Stimulated activated CD8-positive, alpha-beta memory T cell treated with anti-CD3 and anti-CD28 coated beads, Interleukin-7, amount 100 ng/mL, for 48 hours (primary cell): ENCODE results near the gene CNTFR.
A peak's percentile ranks its signal among the peaks of the same experiment; 100 is the strongest.
"Not testable (repeated sequence)": the region's sequence is repeated elsewhere in the genome, so short reads cannot be mapped to it uniquely, and the experiment has no call there.

Experiments
- DNase-seq, 2 donors: peaks; one replicate each; pipeline ENCODE4 v3.0.0-alpha.2; 2020; ENCODE audit warnings: low read depth in 1 of 2; ENCODE audit errors: extremely low read depth in 1 of 2

CNTFR gene

DNA sequence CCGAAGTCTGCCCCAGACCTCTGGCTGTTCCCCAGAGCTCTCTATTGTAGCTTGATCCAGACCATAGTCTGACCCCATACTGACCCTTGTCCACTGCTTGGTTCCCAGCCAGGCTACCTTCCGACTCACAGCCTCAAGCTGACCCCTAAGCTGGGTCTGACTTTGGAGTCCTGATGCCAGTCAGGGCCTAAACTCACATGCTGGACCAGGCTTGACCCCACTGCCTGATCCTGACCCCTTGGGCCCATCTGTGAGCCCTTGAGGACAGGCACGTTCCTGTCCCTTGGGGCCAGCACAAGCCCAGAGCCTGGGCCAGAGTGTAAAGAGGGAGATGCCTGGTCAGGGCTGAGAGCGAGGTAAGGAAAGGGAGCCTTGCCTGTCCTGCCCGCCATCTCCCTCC lies 34.0 kb downstream of the CNTFR start:
- DNase-seq = no peak

DNA sequence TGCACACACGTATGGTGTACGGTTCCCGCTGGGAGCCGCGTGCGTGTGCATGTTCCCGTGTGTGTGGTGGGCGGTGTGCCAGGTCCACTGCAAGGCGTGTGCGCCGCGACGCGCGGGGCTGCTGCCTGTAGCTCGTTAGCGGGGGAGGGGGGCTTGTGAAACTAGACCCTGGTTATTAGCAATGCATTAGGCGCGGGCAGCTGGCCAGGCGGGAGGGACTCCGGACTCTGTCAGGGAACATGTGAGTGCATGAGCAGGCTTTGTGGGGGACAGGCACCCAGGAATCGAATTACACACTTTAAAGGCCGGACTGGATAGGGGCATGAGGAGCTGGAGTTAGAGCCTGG lies 34.5 kb downstream of the CNTFR start:
- no peak for DNase-seq

DNA sequence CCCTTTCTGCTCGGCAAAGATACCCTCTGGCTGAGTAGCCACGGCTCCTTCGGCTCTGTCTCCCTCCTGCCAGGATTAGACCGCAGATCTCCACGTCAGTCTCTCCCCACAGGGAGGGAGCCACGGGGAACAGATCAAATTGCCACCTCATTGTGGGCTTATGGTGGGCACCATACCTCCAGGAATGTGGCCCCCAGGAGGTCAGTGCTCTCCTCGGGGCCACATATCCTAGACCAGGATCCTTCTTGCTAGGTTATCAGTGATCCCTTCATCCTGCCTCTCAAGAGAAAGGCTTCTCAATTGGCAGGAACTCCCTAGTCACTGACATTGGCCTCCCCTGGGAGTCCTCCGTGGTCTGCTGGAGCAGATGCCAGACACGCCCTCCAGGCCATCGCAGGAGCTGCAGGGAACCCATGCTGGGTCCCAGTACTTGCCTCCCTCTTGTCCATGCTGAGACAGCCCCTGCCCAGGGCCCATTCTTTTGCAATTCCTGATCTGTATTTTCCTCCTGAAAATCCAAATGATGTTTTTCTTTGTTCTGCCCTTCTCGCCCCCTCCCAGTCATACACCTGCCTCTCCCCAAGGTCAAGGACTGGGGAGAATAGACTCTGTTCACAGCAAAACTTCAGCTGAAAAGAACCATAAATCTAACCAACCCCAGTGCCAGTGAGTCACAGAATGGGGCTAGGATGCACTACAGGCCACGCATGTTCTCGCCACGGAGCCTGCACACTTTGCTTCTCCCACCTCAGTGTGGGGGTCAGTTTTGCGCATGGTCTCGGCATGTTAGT lies 35.1 kb downstream of the CNTFR start:
- no peak for DNase-seq

DNA sequence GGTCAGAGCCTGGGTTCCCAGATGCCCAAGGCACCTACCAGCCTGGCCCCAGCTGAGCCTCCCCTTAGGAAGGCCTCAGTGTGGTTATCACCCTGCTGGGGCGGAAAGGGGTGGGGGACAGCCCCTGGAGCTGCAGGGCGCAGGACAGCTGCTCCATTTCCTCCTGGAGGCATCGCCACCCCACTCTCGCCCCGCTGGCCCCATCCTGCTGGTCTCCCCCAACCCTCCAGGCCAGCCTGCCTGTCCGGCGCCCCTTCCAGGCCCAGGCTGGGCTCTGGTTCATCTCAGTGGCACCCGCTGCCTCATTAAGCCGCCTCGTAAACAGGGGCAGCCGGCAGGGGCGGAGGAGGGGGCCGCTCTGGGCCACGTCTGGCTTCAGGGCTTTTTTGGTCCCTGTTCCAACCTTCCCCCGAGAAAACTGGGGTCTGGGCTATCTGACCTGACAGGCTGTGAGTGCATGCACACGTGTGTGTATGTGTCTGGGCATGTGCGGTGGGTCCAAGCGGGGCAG lies 36.0 kb downstream of the CNTFR start:
- DNase-seq = no peak

DNA sequence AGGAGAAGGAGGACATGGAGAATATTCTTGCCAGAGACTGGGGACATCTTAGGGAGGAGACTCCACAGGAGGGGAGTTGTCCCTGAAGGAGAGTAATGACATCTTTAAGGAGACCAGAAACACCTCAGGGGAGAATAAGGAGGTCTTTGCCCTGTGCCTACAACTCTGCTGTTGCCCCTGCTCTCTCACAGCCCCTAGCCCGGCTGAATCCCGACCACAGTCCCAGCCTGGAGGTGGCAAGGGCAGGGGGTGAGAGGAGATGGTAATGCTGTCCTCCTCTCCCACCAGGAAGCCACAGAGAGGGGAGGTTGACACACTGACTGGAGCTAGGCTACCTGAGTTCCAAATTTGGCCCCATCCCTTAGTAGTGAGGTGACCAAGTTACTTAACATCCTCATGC lies 36.5 kb downstream of the CNTFR start:
- DNase-seq = no peak

DNA sequence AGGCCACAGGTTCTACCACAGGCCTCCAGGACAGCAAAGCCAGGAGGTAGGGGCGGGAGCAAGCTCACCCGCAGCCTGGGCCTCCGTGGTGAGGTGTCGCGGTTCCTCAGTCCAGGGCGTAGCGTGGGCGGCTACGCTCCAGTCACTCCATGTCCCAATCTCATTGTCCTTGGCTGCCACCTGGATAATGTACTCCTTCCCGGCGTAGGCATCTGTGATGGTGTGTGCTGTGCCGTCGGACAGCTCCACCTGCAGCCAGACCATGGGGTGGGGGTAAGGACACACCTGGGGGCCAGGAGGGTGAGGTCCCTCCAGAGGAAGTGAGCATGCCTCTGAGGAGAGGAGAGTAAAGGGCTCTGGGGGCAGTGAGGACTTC lies 36.9 kb downstream of the CNTFR start:
- DNase-seq = no peak

DNA sequence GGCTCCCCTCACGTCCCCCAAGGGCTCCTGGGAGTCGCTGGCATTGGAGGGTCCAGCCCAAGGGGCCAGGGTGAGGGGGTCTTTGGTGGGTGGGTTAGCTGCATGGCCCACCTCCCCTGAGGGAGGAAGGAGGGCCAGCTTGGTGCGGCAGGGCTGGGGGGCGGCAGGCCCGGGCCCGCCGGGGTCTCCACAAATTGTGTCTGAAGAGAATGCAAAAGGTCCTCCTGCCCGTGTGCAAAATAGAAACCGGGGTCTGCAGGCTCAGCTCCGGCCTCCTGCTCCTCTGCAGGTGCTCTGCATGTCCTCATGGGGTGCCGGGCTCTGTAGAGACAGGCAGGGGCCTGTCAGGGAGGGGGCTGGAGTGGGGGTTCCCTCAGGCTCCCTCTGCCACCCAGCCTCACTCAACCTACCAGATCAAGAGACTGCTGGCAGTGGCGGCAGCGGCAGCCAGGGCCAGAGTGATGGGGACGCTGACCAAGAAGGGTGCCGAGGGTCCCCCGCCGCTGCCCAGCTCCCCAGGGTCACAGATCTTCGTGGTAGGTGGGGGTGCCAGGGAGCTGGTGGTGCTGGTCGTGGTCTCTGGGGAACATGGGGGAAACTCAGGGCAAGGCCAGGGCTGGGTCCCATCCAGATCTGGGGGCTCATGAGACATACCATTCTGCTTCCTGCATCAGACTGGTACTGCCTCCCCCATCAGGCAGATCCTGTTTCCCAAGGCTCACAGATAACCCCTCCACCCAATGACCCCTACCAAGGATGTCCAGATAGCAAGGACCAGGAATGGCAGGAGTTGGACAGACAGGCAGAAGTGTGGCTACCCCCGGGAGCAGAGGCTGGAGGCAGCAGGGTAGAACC lies 37.5 kb downstream of the CNTFR start:
- no peak for DNase-seq

DNA sequence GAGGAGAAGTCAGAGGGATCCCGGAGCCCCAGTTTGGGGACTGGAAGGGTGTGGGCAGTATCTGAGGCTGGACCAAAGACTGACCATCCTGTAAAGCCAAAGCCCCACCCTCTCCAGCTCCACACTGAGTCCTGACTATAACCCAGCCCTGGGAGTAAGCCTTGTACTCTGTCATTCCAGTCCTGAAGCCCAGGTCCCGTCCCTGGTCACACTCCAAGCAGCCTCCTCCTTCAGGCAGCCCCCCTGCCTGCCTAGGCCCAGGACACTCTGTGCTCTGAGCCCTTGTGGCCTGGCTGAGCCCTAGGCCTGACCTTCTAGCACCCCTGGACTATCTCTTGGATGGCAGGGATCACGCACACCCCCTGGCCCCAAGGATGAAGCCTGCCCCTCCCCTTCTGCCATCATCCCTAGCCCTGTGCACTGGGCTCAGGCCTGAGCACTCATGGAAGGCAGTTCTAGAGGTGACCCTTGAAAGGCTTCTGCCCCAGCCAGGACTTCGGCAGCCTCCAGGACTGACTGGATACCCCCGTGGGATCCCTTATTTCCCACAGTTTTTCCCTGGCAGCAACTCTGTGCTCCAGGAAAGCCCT lies 38.7 kb downstream of the CNTFR start:
- DNase-seq = no peak

DNA sequence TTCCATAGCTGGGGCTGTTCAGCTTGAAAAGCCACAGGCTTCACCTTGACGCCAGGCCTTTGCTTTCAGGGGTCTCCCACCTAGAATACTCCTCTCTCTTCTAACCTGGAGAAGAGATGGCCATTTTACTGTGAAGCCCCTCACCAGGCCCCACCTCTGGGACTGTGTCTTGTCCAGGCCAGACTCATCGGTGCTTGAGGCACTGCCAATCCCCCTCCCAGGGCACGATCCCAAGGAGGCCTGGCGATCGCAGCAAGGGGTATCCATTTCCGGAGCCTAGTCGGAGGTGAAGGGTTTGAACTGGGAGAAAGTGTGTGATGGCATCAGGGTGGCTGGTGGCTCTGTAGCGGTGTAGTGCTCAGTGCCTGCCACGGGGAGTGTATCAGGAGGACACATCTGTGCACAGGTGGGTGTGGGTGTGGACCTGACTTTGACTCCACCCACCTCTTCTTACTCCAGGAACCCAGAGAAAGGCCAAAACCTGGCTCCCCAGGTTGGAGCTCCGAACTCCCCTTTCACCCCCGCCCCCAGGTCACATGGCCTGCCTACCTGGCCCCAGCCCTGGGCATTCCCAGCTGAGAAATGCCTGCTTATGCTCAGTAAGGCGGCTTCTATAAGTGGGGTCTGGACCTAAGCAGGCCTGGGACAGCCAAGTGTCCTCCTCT lies 39.4 kb downstream of the CNTFR start:
- no peak for DNase-seq

DNA sequence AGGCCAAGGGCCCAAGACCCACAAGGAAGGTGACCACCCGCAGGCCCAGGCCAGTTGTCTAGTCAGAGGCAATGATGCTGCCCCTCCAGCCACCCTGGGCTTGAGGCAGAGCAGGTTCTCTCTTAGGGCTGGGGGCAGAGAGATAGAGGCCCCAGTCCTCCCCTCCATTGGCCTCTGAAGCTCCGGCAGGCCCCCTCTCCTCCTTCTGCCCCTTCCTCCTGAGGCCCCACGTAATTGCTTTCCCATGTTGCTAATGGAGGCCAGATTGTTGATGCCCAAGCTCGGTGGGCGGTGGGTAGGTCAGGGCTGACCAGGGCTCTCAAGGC lies 40.2 kb downstream of the CNTFR start:
- DNase-seq = no peak

DNA sequence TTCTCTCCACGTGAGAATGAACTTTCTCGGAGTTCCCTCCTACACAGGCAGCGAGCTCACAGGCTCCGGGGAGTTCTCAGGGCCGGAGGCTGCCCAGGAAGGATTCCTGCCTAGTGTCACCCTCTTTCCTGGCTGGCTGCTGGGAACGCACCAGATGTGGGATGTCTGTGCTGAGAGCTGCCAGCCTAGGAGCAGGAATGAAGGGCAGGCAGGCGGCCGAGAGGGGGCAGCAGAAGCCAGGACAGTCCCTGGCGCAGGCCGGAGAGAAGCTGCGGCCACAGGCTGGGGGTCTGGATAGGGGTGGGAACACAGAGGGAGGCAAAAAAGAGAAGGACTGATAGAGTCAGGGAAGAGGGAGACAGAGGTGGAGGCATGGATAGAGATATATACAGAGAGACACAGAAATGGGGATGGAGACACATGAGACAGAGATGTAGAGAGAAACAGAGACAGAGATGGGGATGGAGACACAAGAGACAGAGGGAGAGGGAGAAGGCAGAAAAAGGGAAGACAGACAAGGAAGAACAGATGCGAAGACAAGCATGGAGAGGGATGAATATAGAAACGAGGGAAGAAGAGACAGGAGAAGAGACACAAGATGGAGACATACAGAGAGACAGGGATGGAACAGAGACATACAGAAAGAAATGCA lies 41.4 kb downstream of the CNTFR start:
- no peak for DNase-seq

DNA sequence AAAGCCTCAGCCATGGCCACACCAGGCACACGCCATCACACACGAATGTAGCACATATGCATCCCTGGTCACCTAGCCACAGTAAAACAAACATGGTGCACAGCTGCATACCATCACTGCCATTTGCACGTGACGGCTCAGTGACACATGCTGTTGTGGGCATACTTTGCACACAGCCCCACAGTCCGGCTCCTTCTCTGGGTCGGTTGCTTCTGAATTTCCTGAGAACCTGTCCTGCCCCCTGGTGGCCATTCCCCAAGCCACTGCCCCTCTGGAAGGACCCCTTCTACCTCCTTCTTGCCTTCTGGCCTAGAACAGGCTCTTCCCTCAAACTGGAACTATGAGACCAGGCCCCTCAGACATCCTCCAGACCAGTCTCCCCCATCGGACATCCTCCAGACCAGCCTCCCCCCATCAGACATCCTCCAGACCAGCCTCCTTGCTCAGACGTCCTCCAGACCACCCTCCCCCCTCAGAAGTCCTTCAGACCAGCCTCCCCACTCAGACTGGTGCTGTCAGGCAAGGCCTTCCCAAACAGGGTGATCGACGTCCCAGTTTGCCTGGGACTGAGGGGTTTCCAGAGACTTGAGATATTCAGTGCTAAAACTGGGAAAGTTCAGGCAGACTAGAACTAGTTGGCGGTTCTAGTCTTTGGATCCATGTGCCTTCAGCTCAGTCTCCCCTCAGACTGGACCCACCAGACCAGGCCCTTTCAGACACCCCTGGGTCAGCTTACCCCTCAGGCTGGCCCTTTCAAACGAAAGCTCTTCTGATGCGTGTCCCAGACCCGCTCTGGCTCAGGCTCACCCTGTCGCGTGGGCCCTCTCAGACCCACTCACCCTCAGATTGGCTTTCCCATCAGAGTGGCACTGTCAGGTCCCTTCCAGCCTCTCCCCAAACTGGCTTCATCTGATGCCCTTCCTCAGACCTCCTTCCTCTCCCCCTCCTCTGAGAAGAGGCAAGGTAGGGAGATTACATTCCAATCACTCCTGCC lies 42.4 kb downstream of the CNTFR start:
- peak; percentile 21 to 59 for DNase-seq

DNA sequence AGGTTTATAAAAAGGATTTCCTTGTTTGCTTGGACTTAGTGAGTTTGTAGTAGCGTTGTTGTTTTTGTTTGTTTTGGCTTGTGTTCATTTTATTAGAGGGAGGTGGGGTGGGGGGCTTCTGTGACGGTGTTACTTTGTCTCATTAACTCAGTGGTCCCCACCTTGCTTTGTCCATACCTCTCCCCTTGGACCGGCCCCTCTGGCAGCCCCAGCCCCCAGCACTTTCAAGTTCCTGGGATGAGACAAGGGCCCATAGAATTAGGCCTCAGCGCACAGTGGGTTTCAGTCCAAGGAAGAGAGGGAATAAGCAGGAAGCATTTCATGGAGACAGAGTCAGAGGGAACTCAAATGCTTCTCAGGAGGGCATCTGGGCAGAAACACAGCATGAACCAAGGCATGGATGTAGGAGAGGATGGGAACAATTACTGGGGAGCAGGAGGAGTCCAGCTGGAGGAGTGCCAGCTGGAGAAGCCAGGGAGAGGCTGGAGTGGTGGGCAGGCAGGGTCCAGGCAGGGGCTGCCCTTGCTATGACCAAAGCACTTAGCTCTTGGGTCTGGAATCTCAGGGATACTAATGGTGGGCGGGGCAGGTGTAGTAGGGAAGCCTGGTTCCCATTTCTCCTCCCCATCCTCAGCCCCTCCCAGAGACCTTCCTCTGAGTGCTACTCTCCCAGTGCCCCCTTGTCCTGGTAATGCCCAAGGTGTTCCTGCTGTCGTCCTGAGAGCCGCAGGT lies 43.3 kb downstream of the CNTFR start:
- no peak for DNase-seq

DNA sequence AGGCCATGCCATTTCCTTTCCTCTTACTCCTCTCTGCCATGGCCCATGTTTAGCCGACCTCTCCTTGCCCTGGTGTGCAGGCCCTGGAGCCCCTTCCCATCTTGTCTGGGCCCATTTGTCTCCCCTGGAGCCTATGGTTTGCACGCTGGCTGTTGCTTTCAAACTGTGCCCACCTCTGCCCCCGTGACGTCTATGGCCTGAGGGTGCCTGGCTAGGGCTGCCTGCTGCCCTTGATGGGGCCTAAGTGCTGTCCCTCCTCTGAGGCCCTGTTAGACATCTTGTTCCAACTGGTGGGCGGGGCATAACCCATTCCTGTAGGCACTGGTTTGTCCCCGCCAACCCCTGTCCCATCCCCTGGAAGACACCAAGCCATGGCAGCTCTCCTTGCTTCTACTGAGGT lies 44.0 kb downstream of the CNTFR start:
- no peak for DNase-seq

DNA sequence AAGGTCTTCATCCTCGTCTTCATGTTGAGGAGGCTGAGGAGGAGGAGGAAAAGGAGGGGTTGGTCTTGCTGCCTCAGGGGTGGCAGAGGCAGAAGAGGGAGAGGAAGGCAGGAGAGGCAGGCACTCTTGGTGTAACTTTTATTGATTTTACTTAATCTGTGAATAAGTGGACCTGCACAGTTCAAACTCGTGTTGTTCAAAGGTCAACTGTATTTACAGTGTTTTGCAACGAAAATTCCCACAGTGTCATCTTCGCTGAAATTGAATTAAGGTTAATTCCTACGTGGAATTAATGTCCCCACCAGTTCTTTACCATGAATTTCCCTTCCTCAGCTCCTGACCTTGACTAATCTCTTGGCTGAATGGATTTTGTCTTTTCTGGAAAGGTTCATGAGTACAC lies 45.5 kb downstream of the CNTFR start:
- DNase-seq = no peak

DNA sequence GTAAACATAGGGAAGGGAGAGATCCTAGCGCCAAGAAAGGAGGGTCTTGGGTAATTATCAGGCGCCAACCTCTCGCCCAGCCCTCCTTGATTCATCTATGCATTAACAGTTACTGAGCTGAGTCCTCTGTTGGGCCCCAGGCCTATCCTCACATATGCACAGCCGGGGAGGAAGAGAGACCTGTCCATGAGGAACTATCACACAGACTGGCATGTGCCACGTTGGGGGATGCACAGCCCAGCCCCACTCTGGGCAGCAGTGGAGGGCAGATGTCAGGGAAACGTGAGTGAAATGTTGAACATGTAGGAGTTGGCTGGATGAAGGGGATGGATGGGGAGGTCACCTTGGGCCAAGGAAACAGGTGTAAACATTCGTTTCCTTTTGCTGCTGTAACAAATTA lies 48.0 kb downstream of the CNTFR start:
- no peak for DNase-seq

DNA sequence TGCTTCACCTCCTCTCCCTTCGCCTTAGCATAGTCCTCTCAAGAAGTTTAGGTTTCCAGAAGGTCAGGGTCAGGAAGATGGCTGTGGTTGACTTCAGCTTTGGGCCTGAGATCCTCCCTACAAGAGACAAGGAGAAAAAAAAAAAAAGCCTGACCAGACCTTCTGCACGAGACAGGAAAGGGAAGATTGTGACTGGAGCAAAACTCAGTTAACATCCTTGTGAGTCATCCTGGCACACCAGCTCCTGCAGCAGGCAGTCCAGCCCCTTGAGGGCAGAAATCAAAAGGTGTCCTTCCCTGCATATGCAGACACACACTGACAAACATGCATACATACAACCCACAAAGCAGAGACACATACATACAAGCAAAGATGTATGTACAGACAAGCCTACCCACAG lies 48.7 kb downstream of the CNTFR start:
- DNase-seq = no peak

DNA sequence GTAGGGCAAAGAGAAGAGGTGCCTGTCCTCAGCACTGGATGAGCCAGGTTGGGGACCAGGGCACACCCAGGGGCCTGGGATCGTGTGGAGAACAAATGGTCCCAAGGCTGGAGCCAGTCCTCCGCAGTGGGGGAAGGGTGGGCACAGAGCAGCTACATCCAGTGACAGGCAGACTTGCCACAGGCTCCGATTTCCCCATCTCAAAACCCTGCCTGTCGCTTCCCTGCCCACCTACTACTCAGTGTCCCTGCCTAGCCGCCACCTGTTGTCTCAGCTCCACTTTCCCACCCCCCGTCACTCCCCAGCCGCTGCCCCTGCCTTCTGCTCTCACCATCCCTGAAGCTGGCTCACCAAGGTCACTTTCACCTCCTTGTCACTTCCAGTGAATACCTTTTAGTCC lies 52.8 kb downstream of the CNTFR start:
- DNase-seq = no peak

DNA sequence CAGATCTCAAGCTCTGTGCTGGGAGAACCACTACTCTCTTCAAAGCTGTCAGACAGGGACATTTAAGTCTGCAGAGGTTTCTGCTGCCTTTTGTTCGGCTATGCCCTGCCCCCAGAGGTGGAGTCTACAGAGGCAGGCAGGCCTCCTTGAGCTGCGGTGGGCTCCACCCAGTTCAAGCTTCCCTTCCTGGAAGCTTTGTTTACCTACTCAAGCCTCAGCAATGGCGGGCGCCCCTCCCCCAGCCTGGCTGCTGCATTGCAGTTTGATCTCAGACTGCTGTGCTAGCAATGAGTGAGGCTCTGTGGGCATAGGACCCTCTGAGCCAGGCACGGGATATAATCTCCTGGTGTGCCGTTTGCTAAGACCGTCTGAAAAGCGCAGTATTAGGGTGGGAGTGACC lies 57.5 kb downstream of the CNTFR start:
- DNase-seq = not testable (repeated sequence)
